Stimulated activated CD8-positive, alpha-beta memory T cell treated with anti-CD3 and anti-CD28 coated beads, Interleukin-7, amount 100 ng/mL, for 4 hours (primary cell): ENCODE results near the gene GLTPD2.

ENCODE experiments used
- DNase-seq, 2 donors: peaks; one replicate each; pipeline ENCODE4 v3.0.0-alpha.2; 2020; ENCODE audit warnings: low read depth in 2 of 2

The GLTPD2 gene

DNA sequence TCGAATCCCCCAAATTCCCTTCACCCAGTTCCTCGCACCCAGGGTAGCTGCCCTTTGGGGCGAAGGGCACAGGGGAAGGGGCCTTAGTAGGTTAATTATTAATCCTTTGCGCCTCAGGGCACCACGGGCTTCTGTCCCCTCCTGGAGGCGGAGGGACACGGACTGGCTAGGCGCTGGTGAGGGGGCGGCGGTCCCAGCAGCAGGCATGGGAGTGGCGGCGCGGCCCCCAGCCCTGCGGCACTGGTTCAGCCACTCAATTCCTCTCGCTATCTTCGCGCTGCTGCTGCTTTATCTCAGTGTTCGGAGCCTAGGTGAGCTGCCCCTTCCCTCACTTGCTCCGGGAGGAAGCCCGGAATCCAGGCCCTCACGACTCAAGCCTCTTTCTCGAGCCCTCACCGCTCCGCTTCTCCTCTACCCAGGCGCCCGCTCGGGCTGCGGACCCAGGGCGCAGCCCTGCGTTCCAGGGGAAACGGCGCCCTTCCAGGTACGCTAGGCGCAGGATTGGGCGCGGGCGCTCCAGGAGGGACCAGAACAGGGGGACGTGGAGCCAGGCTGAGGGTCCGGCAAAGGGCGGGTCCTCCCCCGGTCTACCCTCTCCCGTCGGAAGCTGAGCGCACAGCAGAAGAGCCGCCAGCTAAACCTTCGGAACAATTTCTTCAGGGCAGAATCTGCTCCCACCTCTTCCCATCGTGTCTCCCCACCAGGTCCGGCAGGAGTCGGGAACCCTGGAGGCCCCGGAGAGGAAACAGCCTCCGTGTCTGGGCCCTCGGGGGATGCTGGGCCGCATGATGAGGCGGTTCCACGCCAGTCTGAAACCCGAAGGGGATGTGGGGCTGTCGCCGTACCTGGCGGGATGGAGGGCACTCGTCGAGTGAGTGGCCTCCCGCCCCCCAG is at the start of gene GLTPD2:
Gene GLTPD2 (plus strand): TSS at position 158 of the 894 bp plus-strand sequence. CDS start 48 bp downstream, at position 206.
- DNase-seq, result no peak

DNA sequence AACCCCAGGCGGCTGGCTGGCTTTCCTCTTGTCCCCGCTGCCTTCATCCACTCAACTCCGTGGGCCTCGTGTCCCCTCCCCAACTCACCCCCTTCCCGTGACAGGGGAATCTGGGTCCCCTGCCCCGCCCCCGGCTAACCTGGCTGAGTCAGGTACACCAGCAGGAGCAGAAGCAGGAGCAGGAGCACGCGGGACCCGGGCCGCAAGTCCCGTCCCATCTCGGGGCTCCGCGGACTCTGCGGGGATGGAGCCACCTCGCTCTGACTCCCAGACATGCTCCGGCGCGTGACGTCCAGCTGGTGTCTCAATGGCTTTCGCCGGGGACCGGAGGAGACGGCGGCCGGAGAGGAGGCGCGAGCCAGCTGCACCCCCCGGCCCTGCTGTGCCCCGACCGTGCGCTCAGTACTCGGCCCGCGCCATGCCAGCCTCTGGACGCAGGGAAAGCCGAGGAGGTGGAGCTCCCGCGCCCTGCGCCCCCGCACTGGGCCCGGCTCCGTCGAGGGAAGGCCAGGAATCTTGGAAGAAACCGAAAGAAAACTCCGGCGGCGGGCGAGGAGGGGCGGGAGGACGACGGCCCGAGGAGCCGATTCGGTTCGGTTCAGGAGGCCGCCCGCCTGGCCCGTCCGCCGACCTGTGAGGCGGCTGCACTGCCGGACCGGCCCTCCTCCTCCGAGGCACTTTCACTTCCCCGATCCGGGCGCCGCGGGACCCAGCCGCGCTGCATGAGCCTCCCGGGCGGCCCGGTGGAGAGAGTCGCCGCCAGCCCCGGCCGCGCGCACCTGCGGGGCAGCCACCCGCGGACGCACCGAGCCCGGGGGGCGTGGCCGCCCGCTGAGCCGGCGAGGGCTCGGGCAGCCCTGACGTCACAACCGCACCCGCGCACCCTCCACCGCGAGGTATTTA is 49.4 kb upstream of the GLTPD2 start, which contains the start of the genes CXCL16 and ZMYND15:
Gene CXCL16 (minus strand): TSS at position 807 of the 903 bp plus-strand sequence. CDS start 589 bp downstream, at position 218.
Gene ZMYND15 (plus strand): TSS at position 712 of the 903 bp plus-strand sequence. CDS start 716 bp downstream, outside the sequence.
- DNase-seq, result peak; percentile 29 to 57

DNA sequence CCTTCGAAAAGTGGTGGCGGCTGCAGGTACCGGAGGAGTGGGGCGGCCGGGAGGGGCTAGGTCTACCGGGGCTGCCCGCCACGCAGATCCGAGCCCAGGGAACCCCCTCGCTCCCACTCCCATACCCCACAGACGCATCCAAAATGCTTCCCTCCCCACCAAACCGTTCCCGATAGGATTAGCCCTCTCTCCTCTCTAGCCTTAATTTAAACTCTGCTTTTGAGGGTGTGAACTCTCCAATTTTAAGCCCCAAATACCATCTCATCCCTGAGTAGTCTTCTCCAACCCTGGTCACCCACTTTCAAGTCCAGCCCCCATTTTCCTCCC is 48.8 kb upstream of the GLTPD2 start:
- DNase-seq, result no peak

DNA sequence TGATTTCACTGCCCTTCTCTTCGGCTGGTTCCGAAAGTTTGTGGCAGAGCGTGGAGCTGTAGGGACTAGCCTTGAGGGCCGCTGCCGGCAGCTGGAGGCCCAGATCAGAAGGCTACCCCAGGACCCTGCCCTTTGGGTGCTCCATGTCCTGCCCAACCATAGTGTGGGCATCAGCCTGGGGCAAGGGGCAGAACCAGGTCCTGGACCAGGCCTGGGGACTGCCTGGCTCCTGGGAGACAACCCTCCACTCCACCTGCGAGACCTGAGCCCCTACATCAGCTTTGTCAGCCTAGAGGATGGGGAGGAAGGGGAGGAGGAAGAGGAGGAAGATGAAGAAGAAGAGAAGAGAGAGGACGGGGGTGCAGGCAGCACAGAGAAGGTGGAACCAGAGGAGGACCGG is 48.2 kb upstream of the GLTPD2 start:
- no peak for DNase-seq

DNA sequence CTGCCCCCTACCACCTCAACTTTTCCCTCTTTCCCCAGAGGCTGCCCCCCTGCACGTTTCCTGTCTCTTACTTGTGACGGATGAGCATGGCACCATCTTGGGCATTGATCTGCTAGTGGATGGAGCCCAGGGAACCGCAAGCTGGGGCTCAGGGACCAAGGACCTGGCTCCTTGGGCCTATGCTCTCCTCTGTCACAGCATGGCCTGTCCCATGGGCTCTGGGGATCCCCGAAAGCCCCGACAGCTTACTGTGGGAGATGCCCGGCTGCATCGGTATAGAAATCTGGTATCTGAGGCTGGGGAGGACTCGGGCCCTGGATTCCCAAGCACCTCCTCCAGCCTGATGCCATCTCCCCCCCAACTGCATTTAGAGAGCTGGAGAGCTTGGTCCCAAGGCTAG is 47.2 kb upstream of the GLTPD2 start:
- DNase-seq, result no peak

DNA sequence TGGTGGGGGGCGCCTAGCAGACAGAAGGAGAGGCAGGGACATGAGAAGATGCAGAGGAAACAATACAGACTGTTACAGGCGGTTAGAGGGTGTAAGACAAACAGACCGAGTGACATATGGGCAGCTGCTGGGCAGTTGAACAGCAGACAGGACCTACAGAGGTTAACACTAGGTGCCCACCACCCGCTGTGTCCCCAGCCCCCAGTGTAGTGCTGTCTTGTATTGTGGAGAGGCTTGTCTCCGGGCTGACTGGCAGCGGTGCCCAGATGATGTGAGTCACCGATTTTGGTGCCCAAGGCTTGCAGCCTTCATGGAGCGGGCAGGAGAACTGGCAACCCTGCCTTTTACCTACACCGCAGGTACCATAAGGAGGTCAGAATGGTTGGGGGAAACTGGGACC is 46.6 kb upstream of the GLTPD2 start:
- DNase-seq, result no peak

DNA sequence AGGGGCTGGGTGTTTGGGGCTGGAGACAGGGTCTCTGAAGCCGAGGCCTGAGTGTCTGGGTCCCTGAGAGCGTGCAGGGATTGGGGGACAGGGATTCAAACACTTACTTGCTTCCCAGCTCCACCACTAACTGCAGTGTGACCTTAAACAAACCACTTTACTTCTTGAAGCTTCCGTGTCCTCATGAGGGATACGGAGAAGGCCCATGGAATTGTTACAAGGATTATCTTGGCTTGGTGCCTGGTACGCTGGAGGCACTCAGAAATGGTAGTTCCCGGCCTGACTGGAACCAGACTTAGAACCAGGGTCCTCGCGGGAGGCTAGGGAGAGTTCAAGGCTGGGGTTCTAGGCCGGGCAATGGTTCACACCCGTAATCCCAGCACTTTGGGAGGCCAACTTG is 46.1 kb upstream of the GLTPD2 start:
- no peak for DNase-seq

DNA sequence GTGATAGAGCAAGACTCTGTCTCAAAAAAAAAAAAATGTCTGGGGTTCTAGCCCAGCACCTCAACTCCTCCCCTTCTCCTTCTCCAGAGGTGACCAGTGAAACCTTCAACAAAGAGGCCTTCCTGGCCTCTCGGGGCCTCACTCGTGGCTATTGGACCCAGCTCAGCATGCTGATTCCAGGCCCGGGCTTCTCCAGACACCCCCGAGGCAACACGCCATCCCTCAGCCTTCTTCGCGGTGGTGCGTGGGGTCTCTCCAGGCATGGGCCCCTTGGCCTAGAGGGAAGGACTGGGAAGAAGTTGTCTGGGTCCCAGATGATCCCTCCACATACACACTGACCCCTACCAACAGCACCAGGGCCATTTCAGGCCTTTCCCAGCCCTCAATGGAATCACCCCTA is 45.5 kb upstream of the GLTPD2 start:
- no peak for DNase-seq

DNA sequence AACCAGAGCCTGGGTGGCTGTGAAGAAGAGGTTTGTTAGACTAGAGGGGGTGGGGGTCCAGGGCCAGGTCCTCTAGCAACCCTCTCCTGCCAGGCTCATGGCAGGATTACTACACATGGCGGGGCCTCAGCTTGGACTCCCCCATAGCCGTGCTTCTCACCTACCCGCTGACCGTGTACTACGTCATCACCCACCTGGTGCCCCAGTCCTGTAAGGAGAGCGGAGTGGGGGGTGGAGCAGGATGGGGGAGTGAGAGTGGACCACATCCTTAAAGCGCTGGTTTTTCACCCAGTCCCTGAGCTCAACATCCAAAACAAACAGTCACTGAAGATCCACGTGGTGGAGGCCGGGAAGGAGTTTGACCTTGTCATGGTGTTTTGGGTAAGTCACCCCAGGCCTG is 44.9 kb upstream of the GLTPD2 start:
- DNase-seq, result no peak

DNA sequence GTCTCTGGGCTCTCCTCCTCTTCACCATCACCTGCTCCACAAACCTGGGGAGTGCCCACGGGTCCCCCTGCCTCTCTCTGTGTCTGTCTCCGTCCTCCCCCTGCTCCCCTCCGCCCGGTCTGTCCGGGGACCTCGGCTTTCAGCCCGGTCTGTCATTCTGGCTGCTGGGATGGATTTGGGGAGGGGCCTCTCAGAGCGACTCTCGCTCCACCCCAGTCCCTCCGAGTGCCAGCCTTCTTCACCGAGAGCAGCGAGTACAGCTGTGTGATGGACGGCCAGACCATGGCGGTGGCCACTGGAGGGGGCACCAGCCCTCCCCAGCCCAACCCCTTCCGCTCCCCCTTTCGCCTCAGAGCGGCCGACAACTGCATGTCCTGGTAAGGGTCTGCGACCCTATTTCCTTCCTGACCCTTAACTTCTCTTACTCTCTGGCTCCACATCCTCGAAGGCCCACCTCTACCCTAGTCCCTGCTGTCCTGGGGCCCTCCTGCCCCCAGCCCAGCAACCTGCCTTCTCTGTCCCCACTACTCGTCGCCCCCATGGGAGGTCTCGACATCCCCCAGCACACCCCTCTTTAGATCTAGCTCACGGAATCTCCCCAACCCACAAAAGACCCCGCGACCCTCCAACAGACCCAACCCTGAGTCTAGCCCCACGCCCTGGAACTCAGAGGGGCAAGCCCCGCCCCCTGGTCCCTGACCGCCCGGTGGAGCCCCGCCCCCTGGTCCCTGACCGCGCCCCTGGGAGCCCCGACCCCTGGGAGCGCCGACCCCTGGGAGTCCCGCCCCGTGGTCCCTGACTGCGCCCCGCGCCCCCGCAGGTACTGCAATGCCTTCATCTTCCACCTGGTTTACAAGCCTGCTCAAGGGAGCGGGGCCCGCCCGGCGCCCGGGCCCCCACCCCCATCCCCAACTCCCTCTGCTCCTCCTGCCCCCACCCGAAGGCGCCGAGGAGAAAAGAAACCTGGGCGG is 43.5 kb upstream of the GLTPD2 start:
- DNase-seq, result no peak

DNA sequence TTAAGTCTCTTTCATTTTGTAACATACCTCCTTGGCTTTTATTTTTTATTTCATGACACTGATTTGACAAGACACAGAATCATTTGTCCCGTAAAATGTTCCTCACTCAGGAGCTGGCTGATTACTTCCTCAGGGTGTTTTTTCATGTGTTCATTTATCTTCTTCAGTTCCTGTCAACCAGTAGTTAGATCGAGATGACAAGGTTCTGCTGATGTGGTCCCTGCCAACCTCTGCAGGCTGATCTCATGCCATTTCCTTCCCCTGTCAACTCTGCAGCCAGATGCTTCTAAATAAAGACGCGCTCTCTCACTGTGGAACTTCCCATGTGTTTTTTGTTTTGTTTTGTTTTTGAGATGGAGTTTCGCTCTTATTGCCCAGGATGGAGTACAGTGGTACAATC is 40.9 kb upstream of the GLTPD2 start:
- DNase-seq, result no peak

DNA sequence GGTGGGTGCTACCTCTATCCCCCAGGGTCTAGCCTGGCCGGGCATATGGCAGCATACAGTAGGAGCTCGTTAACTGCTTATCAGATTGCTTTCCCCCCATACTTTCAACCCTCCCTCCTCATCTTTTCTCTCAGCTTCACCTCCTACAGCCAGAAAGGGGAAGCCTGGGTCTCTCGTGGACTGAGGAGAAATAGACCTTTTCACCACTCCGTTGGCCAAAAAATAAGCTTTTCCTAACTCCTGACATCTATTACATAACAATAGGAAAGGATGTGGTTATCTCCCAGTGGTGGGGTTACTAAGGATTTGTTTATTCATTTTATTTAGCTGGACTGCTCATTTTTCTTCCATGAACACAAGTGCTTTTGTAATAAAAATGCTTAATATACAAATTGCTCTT is 40.1 kb upstream of the GLTPD2 start:
- no peak for DNase-seq

DNA sequence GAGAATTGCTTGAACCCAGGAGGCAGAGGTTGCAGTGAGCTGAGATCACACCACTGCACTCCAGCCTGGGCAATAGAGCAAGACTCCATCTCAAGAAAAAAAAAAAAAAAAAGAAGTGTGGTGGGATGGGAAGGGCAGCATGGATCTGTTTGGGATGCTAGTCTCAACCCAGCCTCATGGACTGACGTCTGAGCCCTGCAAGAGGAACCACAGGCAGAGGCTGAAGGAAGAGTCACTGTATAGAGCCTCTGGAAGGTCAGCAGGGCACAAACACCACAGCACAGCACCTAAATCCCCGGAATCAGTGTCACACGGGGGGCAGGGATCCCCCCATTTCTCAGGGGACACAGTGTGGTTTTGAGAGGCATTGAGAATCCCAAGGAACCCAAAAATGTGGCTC is 38.2 kb upstream of the GLTPD2 start:
- DNase-seq, result no peak

DNA sequence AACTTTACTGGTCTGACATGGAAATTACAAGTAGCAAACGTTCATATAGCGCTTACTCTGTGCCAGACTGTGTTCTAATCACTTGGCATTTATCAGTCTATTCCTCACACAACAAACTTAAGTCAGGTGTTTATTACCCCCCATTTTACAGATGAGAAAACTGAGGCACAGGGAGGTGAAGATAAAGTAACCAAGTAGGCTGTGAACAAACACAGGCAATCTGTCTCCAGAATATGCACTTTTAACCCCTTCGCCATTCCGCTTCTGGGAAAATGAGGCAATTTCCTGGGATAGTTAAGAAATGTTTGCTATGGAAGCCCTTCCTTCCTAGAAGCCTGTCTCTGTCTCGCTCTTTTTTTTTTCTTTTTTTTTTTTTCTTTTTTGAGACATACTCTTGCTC is 36.8 kb upstream of the GLTPD2 start:
- DNase-seq, result no peak

DNA sequence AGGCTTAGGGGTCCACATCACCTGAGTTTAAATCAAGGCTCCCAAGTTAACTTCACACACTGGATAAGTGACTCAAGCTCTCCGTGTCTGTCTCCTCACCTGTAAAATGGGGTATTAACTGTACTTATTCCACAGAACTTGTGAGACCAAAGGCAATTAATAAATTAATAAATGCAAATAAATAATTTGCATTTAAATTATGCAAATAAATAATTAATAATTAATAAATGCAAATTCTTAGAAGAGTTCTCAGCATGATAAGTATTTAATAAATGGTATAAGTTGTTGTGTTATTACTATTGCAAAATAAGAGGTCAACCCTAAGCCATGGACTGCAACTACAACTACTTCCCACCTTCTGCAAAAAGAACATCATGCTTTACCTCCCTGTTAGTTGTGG is 35.4 kb upstream of the GLTPD2 start:
- DNase-seq, result no peak

DNA sequence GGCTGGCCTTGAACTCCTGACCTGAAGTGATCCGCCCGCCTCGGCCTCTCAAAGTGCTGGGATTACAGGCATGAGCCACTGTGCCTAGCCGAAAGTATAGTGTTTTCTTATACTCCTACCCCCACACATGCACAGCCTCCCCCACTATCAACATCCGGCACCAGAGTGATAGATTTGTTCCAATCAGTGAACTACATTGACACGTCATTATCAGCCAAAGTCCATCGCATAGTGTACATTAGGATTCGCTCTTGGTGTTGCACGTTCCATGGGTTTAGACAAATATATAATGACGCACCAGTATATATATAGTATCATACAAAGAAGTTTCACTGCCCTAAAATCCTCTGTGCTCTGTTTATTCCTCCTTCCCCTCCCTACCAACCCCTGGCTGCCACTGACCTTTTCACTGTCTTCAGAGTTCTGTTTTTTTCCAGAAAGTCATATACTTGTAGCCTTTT is 29.0 kb upstream of the GLTPD2 start:
- no peak for DNase-seq

DNA sequence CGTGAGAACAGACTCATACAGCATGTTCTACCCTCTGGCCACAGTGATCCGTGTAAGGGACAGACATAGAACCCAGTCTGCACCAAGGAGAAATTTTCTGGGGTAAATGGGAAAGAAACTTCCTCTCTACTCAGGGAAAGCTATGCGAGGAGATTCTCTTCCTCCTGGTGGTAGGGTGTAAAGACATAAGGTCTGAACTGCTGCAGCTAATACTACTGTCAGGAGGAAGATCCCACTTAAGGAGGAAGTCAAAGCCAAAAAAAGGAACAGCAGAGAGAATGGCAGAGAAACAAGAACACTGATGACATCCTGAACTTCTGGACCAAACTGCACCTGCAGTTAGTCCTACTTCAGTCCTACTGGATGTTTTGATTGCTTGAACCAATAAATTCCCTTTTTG is 24.2 kb upstream of the GLTPD2 start:
- no peak for DNase-seq

DNA sequence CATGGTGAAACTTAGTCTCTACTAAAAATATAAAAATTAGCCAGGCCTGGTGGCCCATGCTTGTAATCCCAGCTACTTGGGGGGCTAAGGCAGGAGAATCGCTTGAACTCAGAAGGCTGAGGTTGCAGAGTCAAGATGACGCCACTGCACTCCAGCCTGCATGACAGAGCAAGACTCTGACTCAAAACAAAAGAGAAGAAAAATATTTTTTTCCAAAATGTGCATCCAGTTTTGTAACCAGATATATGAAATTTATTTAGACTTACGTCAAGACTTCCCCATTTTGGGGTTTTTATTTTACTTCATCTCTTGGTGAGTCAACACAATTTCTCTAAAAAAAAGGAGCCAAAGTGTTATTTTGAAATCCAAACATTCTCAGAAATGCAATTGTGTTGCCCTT is 22.6 kb upstream of the GLTPD2 start:
- no peak for DNase-seq

DNA sequence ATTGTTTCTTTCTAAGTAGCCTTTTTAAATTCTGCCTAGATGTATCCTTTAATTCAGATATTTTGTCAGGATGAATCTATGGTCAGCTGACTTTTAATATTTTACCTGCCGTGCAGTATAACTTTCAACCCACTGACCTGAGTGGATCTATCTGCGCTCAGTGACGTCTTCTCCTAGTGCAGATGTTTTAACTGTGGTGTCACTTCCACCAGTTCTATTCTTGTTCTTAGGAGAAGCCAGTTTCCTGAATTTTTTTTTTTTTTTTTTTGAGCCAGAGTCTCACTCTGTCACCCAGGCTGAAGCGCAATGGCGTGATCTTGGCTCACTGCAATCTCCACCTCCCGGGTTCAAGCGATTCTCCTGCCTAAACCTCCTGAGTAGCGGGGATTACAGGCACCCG is 22.0 kb upstream of the GLTPD2 start:
- DNase-seq, result no peak

DNA sequence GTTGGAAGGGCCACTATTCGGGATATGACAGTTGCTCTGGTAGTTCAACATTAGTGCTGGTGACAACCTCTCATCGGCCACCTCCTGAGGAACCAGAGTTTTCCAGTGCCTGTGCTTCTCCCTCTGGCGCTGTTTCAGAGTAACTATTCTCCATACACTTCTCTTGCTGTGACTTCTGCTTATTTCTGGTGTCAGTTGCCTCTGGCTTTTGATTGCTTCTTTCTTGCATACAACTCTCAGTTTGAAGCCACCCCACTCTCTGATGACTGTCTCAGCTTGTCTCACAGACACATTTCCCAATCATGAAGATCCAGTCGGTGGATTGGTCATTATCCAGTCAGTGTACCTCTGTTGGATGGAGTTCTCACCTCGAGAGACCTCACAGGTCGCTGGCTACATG is 20.5 kb upstream of the GLTPD2 start:
- DNase-seq, result no peak

DNA sequence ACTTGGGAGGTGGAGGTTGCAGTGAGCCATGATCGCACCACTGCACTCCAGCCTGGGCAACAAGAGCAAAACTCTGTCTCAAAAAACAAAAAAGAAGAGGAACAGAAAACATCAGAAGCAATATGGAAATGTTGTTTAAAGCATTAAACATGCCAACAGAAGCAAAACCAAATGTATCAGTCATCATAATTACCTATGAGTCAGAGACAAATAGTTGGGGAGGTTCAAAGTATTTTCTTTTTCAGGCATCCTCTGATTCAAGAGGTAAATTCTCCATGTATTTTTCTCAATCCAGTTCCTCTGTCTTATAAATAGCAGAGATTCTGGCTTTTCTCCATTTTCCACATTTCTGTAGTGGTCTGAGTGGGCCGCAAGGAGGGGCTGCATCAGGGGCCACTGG is 19.1 kb upstream of the GLTPD2 start:
- no peak for DNase-seq
